ENCODE measurements around the gene KLK11.

The KLK11 gene, protein sequence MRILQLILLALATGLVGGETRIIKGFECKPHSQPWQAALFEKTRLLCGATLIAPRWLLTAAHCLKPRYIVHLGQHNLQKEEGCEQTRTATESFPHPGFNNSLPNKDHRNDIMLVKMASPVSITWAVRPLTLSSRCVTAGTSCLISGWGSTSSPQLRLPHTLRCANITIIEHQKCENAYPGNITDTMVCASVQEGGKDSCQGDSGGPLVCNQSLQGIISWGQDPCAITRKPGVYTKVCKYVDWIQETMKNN

GRCh38 chr19:51026554-51026831, at the start of gene KLK11:
KLK11 (minus strand) TSS chr19:51026616; CDS start chr19:51025631, 985 bp downstream.
- no peak for DNase-seq

GRCh38 chr19:51075998-51076397, 49.6 kb upstream of the KLK11 start:
- no peak for DNase-seq

- DNase-seq, result no peak
These were observed 44.6 kb upstream of the KLK11 start for GRCh38 chr19:51071095-51071405.

DNA sequence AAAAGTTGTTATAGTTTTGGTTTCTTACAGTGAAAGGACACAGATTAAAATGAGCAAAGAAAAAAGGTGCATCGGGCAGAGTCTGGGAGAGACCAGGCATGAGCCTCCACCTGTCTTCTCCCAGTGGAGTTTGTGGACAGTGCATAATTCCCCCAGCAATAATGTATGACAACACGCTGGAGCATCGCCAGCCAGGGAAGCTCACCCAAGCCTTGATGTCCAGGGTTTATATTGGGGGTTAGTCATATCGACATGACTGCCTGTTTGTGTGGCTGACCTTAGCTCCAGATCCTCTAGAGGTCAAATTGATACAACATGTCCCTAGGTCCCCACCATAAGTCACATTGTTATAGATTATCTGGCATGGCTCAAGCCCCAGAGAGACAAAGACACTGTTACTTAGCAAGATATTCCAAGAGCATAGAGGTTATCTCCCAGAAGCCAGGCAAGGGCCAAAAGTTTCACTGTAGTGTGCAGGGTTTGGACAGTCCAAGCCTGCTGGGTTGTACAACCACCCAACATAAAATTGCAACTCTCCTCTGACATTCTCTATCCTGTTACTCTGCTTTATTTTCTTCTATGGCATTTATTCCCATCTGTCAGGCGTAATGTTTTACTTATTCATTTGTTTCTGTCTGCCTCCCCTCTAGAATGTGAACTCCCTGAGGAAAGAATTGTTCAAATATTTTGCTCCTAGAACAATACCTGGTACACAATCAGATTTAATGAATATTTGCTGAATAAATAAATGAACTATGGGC, 44.1 kb upstream of the KLK11 start:
- no peak for DNase-seq

- no peak for DNase-seq
These were observed 40.2 kb upstream of the KLK11 start for GRCh38 chr19:51066393-51067186.

- no peak for DNase-seq
These were observed 39.0 kb upstream of the KLK11 start for GRCh38 chr19:51065221-51065960.

- DNase-seq, result no peak
These were observed 38.3 kb upstream of the KLK11 start, which contains the start of gene KLK13 for GRCh38 chr19:51064534-51065220. KLK13 (minus strand) TSS chr19:51065092; CDS start chr19:51065067, 25 bp downstream.

DNA sequence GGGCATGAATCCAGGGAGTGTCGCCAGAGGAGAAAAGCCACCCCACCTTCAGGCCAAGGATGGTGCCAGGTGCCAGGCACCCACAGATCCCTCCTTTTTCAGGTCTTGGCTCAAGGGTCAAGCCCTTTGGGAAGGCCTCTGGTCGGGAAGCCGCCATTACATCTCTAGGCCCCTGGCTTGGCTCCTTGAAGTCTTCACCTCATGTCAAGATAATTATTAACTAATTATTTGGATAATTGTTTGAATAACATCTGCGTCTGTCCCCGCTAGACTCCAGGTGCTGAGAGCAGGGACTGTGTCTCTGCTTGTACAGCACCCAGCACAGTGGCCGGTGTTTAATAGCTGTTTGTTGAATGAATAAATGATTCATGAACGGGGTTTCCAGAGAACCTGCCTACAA, 37.2 kb upstream of the KLK11 start:
- DNase-seq, result no peak

DNA sequence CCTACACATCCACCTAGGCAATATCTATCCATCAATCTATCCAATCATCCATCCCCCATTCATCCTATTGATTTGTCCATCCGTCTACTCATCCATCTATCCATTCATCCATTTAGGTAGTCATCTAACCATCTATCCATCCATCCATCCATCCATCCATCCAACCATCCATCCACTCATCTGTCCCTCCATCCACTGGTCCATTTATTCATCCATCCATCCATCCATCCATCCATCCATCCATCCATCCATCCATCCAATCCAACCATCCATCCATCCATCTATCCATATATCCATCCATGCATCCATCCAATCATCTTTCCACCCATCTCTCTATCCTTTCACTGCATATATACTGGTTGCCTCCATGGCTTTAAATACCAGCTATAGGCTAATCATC, 34.6 kb upstream of the KLK11 start:
- DNase-seq, result no peak

GRCh38 chr19:51060336-51060735, 33.9 kb upstream of the KLK11 start:
- no peak for DNase-seq

DNA sequence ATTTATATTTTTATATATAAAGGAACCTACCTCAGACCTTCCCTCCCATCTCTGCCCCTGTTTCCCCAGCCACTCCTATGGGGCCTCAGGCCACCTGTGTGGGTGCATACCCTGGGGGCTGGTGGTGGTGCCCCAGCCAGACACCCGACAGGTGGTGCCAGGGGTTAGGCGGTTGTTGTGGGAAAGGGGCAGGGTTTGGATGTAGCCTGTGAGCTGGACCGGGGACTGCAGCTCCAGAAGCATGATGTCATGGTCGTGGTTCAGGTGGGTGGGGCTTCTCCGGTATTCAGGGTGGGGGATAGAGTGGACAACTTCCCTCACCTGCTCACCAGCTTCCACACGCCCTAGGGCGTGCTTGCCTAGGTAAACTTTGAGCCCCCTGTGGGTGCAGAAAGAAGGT, 33.3 kb upstream of the KLK11 start:
- DNase-seq, result no peak

DNA sequence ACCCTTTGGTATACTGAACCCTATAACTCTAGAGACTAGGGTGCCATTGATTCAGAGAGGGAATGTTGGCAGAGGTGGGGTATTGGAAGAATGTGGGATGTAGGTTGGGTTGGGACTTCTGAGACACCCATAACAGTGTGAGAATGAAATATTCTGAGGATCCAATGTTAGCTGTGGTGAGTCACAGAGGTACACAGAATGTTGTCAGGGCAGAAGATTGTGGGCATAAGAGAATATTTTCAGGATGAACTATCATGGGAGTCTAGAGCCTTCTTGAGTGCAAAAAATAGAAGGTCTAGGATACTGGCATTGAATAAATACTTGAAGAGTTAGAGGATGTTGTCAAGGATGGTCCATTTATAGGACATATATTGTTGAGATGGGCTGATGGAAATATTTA, 29.4 kb upstream of the KLK11 start:
- DNase-seq, result no peak

GRCh38 chr19:51047031-51047335, 20.6 kb upstream of the KLK11 start:
- DNase-seq, result no peak

DNA sequence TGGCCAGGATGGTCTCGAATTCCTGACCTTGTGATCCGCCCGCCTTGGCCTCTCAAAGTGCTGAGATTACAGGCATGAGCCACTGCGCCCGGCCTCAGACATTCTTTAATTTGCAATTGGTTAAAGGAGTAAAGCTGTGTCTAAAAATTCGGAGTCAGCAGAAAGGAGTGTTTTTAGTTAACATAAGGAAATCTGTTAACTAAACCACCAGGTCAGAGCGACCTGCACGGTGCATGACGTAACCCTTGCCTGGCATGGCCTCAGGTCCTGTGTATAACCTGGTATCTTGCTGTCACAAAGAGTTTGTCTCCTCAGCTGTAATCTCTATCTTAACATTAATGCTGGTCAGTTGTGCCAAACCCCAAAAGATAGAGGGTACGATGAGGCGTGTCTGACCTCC, 17.9 kb upstream of the KLK11 start:
- DNase-seq, result no peak

- DNase-seq, result no peak
These were observed 17.1 kb upstream of the KLK11 start for GRCh38 chr19:51043497-51043896.

DNA sequence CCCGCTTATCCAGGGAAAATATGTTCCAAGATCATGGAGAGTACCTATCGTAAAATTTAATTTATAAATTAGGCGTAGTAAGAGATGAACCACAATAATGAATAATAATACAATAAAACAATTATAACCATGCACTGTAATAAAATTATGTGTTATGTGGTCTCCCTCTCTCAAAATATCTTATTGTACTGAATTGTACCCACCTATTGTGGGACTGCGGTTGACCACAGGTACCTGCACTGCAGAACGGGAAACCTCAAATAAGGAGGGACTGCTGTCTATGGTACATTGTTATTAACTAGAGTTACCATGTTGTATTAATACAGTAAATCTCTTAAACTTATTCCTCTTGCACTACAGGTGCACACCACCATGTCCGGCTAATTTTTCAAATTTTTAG, 13.7 kb upstream of the KLK11 start:
- no peak for DNase-seq

- no peak for DNase-seq
These were observed 10.1 kb upstream of the KLK11 start for GRCh38 chr19:51036519-51036918.

DNA sequence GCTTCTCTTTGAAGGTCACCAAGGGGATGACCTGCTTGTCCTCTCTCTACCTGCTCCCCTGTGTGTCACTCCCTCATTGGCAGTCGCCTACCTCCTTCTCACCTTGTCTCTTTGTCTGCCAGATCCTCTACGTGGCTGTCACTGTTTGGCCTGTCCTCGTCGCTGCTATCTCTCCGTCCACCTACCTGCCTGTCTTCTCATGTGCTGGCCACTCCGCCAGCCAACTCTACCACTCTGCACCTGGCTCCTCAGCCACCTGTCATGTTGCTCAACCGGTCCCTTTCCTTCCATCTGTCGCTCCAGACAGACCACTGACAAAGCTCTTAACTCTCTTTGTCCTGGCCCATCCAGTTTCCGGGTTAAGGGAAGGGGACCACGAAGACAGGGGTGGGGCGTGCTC, 8.3 kb upstream of the KLK11 start, which contains the start of gene KLK12:
Gene KLK12, minus strand, starts transcription at position 299 of the 400 bp plus-strand sequence. CDS start 381 bp downstream, outside the sequence.
- DNase-seq, result no peak

DNA sequence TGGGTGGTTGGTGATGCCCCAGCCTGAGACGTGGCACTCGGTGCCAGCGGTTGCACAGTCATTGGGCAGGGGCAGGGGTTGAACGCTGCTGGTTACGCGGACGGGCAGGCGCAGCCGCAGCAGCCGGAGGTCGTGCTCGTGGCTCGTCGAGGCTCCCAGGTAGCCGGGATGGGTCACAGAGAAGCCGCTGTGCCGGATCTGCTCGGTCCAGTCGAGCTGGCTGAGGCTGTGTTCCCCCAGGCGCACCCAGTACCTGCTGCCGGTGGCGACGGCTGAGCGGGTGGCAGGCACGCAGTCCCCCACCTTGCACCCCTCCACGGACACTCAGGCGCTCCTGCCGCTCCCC, 5.4 kb upstream of the KLK11 start:
- DNase-seq, result no peak

DNA sequence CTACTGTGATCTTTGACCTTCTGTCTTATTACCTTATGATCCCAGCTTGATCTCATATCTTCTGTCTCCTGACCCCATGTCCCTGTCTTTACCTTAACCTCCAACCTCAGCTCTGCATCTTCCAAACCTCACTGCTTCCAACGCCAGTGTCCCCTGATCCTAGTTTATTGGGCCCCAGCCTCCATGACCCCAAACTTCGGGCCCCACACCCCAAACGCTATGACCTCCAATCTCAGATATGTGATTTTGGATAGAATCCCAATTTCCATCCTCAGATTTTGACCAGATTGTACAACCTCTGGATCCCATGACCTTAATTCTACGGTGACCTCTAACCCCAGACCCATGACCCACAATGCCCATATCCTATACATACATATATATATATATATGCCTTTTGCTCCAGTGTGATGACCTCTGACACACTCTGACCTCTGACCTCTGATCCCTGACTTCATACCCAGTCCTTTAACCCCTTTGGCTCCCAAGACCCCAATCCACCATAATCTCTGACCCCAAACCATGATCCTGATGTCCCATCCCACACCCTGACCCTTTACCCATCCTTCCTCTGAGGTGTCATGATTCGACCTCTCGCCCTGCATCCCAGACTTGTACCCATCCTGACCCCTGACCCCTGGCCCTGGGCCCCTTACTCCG, 4.9 kb upstream of the KLK11 start:
- DNase-seq, result no peak

- DNase-seq, result no peak
These were observed 4.2 kb upstream of the KLK11 start for GRCh38 chr19:51030631-51031030.

GRCh38 chr19:51029718-51030117, 3.3 kb upstream of the KLK11 start:
- no peak for DNase-seq

Data from NCI-H1092 (cell line).